ENCODE measurements around the gene HPS1. TPM values are rescaled to one million over a fixed set of nuclear protein-coding genes. Genes with fewer than 3 reads are reported as not detected.

HPS1 gene
- total RNA-seq, 4 donors from 2014 or later, result 46.5 to 83.5 (median 67.5) TPM

GRCh38 chr10:98478430-98479222 is 31.9 kb upstream of the HPS1 start:
- Histone ChIP-seq H3K4me3 (no peak overlapping the region), H3K4me1 (no peaks in the 10 kb centered on the region), H3K27me3 (no peaks in the 10 kb centered on the region), H3K9me3 (no peaks in the 10 kb centered on the region), H3K36me3 (no peaks in the 10 kb centered on the region), H3K27ac (no peak overlapping the region)
- TF ChIP-seq CTCF (IDR thresholded peaks at IDR 0.05) (no peak), POLR2AphosphoS5 (IDR thresholded peaks at IDR 0.05) (no peak), POLR2A (IDR thresholded peaks at IDR 0.05) (no peak), EP300 (IDR thresholded peaks at IDR 0.05) (no peak)
- 75% methylated on average over 6 of the region's 6 CpGs for WGBS
- no peak for DNase-seq (ENCODE audit: low spot score in 2 of 2)

- no peak for DNase-seq (ENCODE audit: low spot score in 2 of 2)
- Histone ChIP-seq H3K4me1 (no peaks in the 10 kb centered on the region), H3K9me3 (no peaks in the 10 kb centered on the region), H3K27ac (no peak overlapping the region), H3K4me3 (no peak overlapping the region), H3K36me3 (no peaks in the 10 kb centered on the region), H3K27me3 (no peaks in the 10 kb centered on the region)
- TF ChIP-seq POLR2A (IDR thresholded peaks at IDR 0.05) (no peak), POLR2AphosphoS5 (IDR thresholded peaks at IDR 0.05) (no peak), CTCF (IDR thresholded peaks at IDR 0.05) (no peak), EP300 (IDR thresholded peaks at IDR 0.05) (no peak)
These were observed 31.1 kb upstream of the HPS1 start for GRCh38 chr10:98477861-98478260.

GRCh38 chr10:98474628-98475027 is 27.9 kb upstream of the HPS1 start:
- H3K36me3 ChIP-seq, result no peaks in the 10 kb centered on the region
- DNase-seq (ENCODE audit: low spot score in 2 of 2), result no peak
- no peaks in the 10 kb centered on the region for H3K4me1 ChIP-seq
- H3K27me3 ChIP-seq, result peaks cover 2% of the 10 kb centered on the region
- no peak overlapping the region for H3K27ac ChIP-seq
- no peak overlapping the region for H3K4me3 ChIP-seq
- H3K9me3 ChIP-seq, result no peaks in the 10 kb centered on the region
- TF ChIP-seq POLR2A (IDR thresholded peaks at IDR 0.05) (no peak), POLR2AphosphoS5 (IDR thresholded peaks at IDR 0.05) (no peak), CTCF (IDR thresholded peaks at IDR 0.05) (no peak), EP300 (IDR thresholded peaks at IDR 0.05) (no peak)

DNA sequence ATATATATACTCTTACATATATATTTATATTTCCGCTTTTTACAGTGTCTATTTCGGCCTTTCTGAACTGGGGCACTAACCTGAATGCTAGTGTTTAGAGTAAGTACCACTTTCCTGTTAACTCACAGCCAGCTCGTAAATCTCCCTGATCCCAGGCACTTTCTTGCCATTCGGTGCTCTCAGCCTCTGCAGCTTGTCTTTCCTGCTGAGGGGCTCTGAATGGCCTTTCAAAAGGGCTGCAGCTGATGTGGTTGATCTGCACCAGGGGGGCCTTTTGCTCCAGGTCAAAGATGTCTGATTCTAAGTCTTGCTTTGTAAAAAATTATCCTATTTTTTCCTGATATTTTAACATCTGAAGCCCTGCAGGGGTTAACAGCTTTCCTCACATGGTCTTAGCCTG is 25.5 kb upstream of the HPS1 start:
- H3K4me3 ChIP-seq, result no peak overlapping the region
- H3K4me1 ChIP-seq, result peaks cover 10% of the 10 kb centered on the region
- WGBS, result 70% methylated on average over 4 of the region's 4 CpGs
- no peaks in the 10 kb centered on the region for H3K36me3 ChIP-seq
- H3K27ac ChIP-seq, result no peak overlapping the region
- DNase-seq (ENCODE audit: low spot score in 2 of 2), result no peak
- no peaks in the 10 kb centered on the region for H3K9me3 ChIP-seq
- TF ChIP-seq POLR2A (IDR thresholded peaks at IDR 0.05) (no peak), CTCF (IDR thresholded peaks at IDR 0.05) (no peak), EP300 (IDR thresholded peaks at IDR 0.05) (no peak), POLR2AphosphoS5 (IDR thresholded peaks at IDR 0.05) (no peak)
- H3K27me3 ChIP-seq, result peaks cover 2% of the 10 kb centered on the region

- no peak overlapping the region for H3K27ac ChIP-seq
- DNase-seq (ENCODE audit: low spot score in 2 of 2), result no peak
- H3K9me3 ChIP-seq, result no peaks in the 10 kb centered on the region
- H3K36me3 ChIP-seq, result no peaks in the 10 kb centered on the region
- H3K27me3 ChIP-seq, result peaks cover 2% of the 10 kb centered on the region
- TF ChIP-seq CTCF (IDR thresholded peaks at IDR 0.05), result no peak
- no peak for TF ChIP-seq POLR2AphosphoS5 (IDR thresholded peaks at IDR 0.05)
- TF ChIP-seq POLR2A (IDR thresholded peaks at IDR 0.05), result no peak
- no peak for TF ChIP-seq EP300 (IDR thresholded peaks at IDR 0.05)
- no peak overlapping the region for H3K4me3 ChIP-seq
- WGBS, result 75% methylated on average over 5 of the region's 5 CpGs
- H3K4me1 ChIP-seq, result peaks cover 11% of the 10 kb centered on the region
These were observed 24.1 kb upstream of the HPS1 start for GRCh38 chr10:98470850-98471249.
